ENCODE data around the gene UBE4A.

- TF ChIP-seq CTCF (conservative IDR thresholded peaks at IDR 0.05; ENCODE audit: low read depth in 2 of 2) (no peak), POLR2AphosphoS5 (IDR thresholded peaks at IDR 0.05; ENCODE audit: low read depth) (no peak)
These were observed 16.2 kb upstream of the UBE4A start for GRCh38 chr11:118343248-118343647.
